NOMO-1 (cell line): Measurements from ENCODE around the gene ACSS2.

Experiments used
- DNase-seq, 2 experiments: peaks; one replicate each; lab custom pipeline; 2025; ENCODE audit not compliant: unreplicated experiment in 2 of 2; lab: John Stamatoyannopoulos, UW

The ACSS2 gene

GRCh38 chr20:34876406-34877282, at the start of gene ACSS2:
ACSS2 (plus strand) TSS chr20:34876612; CDS start chr20:34876646, 34 bp downstream.
- DNase-seq = no peak

GRCh38 chr20:34829191-34829590, 47.2 kb upstream of the ACSS2 start:
- no peak for DNase-seq

GRCh38 chr20:34831936-34832335, 44.5 kb upstream of the ACSS2 start:
- DNase-seq = peak; percentile 11 to 65

- DNase-seq = peak; percentile 12 to 54
These were observed 41.9 kb upstream of the ACSS2 start for GRCh38 chr20:34834459-34834893.

- no peak for DNase-seq
These were observed 34.3 kb upstream of the ACSS2 start for GRCh38 chr20:34842143-34842542.

GRCh38 chr20:34843421-34843820, 33.0 kb upstream of the ACSS2 start:
- DNase-seq = no peak

- no peak for DNase-seq
These were observed 27.8 kb upstream of the ACSS2 start for GRCh38 chr20:34848597-34848996.

GRCh38 chr20:34849778-34850177, 26.6 kb upstream of the ACSS2 start:
- no peak for DNase-seq

GRCh38 chr20:34850969-34851368, 25.4 kb upstream of the ACSS2 start:
- no peak for DNase-seq

GRCh38 chr20:34852298-34852697, 24.1 kb upstream of the ACSS2 start:
- DNase-seq = no peak

- no peak for DNase-seq
These were observed 17.0 kb upstream of the ACSS2 start for GRCh38 chr20:34859367-34859766.

- DNase-seq = no peak
These were observed 16.4 kb upstream of the ACSS2 start for GRCh38 chr20:34859826-34860545.

- no peak for DNase-seq
These were observed 14.9 kb upstream of the ACSS2 start for GRCh38 chr20:34861386-34862084.

GRCh38 chr20:34862724-34863123, 13.7 kb upstream of the ACSS2 start:
- DNase-seq = no peak

- no peak for DNase-seq
These were observed 12.9 kb upstream of the ACSS2 start for GRCh38 chr20:34863421-34863965.

GRCh38 chr20:34864216-34864615, 12.2 kb upstream of the ACSS2 start:
- no peak for DNase-seq

- DNase-seq = no peak
These were observed 5.0 kb upstream of the ACSS2 start for GRCh38 chr20:34871320-34871926.

- no peak for DNase-seq
These were observed 4.3 kb upstream of the ACSS2 start for GRCh38 chr20:34871966-34872621.

- DNase-seq = peak; percentile 66
These were observed 3.7 kb upstream of the ACSS2 start, which contains the start of gene GGT7 for GRCh38 chr20:34872622-34873224. GGT7 (minus strand) TSS chr20:34872856; CDS start chr20:34872815, 41 bp downstream.
